Ureter (tissue), 1 donor: ENCODE results near the gene TFDP2. TPM values are rescaled to one million over a fixed set of nuclear protein-coding genes. Genes with fewer than 3 reads are reported as not detected.
"Not testable (repeated sequence)": the region's sequence is repeated elsewhere in the genome, so short reads cannot be mapped to it uniquely, and the experiment has no call there.

Experiments used
- DNase-seq: peaks from one replicate; pipeline ENCODE4 v3.0.0-alpha.2; 2020; ENCODE audit warnings: low spot score
- total RNA-seq: library from RNA; stranded (reverse); gene quantifications from one replicate; pipeline ENCODE4 v1.2.4, GENCODE V29; 2023
- donor health status: DM: yes; HTN: yes; CAD: no.

The TFDP2 gene
- total RNA-seq, 1 donor from 2014 or later, result 42.1 TPM

- DNase-seq, result no peak
These were observed 21.2 kb downstream of the TFDP2 start for GRCh38 chr3:142127941-142128658.

GRCh38 chr3:142124243-142124642 is 25.1 kb downstream of the TFDP2 start:
- no peak for DNase-seq

GRCh38 chr3:142120707-142121106 is 28.6 kb downstream of the TFDP2 start:
- DNase-seq, result no peak

- no peak for DNase-seq
These were observed 30.4 kb downstream of the TFDP2 start for GRCh38 chr3:142118911-142119310.

GRCh38 chr3:142117056-142117851 is 32.1 kb downstream of the TFDP2 start:
- DNase-seq, result no peak

- no peak for DNase-seq
These were observed 33.3 kb downstream of the TFDP2 start for GRCh38 chr3:142115867-142116668.

- no peak for DNase-seq
These were observed 36.7 kb downstream of the TFDP2 start for GRCh38 chr3:142112601-142113000.

GRCh38 chr3:142106548-142106947 is 42.8 kb downstream of the TFDP2 start:
- no peak for DNase-seq

GRCh38 chr3:142105991-142106390 is 43.4 kb downstream of the TFDP2 start:
- no peak for DNase-seq

GRCh38 chr3:142104763-142105162 is 44.6 kb downstream of the TFDP2 start:
- DNase-seq, result no peak

- DNase-seq, result no peak
These were observed 50.4 kb downstream of the TFDP2 start for GRCh38 chr3:142098964-142099363.

- no peak for DNase-seq
These were observed 52.1 kb downstream of the TFDP2 start for GRCh38 chr3:142097099-142097843.

GRCh38 chr3:142095841-142096240 is 53.5 kb downstream of the TFDP2 start:
- DNase-seq, result no peak

GRCh38 chr3:142088925-142089324 is 60.4 kb downstream of the TFDP2 start:
- not testable (repeated sequence) for DNase-seq

- no peak for DNase-seq
These were observed 60.8 kb downstream of the TFDP2 start for GRCh38 chr3:142088522-142088921.

- DNase-seq, result no peak
These were observed 61.7 kb downstream of the TFDP2 start for GRCh38 chr3:142087676-142088075.

GRCh38 chr3:142086581-142087090 is 62.7 kb downstream of the TFDP2 start:
- no peak for DNase-seq

- DNase-seq, result no peak
These were observed 68.2 kb downstream of the TFDP2 start for GRCh38 chr3:142081178-142081577.

GRCh38 chr3:142077859-142078500 is 71.4 kb downstream of the TFDP2 start:
- DNase-seq, result no peak

GRCh38 chr3:142077155-142077858 is 72.0 kb downstream of the TFDP2 start:
- no peak for DNase-seq
